K562 (cell line): ENCODE data around the gene DIAPH3. TPM values are rescaled to one million over a fixed set of nuclear protein-coding genes. Genes with fewer than 3 reads are reported as not detected.

Source experiments
- ATAC-seq: fragments of 200-7000 bp; cut with Tn5 transposase; 3 replicates; pipeline ENCODE4 v1.9.1; 2020; ENCODE audit warnings: moderate library complexity
- BruUV-seq: library from RNA; stranded (reverse); fragments of 400-500 nt; replicated peaks from 2 replicates; lab custom pipeline; 2021; lab: Mats Ljungman, UMichigan
- CTCF ChIA-PET: fragments of 300-600 bp; formaldehyde crosslinking; extraction: SDS; loops from one replicate; lab custom pipeline; 2021; ENCODE audit warnings: low intra/inter-chr PET ratio; lab: Yijun Ruan, JAX
- POLR2A ChIA-PET: fragments of 300-600, 350-650 bp; sonication (Branson Sonifier 250); formaldehyde crosslinking; extraction: SDS; loops from one replicate; lab custom pipeline; 2021; ENCODE audit warnings: antibody characterized with exemption, inconsistent platforms; lab: Yijun Ruan, JAX
- DNase-seq, 4 experiments: peaks; one replicate each; pipeline versions ENCODE4 v3.0.0 to v3.0.0-alpha.2; 2011 to 2018; ENCODE audit warnings: low spot score in 3 of 4, mixed read lengths in 3 of 4; ENCODE audit errors: extremely low read depth in 1 of 4
- FAIRE-seq: peaks from 2 replicates; lab custom pipeline; 2011; peaks lifted over from hg19 to GRCh38; lab: Jason Lieb, UNC
- H2AFZ ChIP-seq: 2 replicates; pipeline ENCODE4 v1.6.0; 2011; ENCODE audit warnings: low read depth, low read length, control low read depth, inconsistent platforms
- H3K27ac ChIP-seq: fragments of 200-600 bp; 3 replicates; pipeline ENCODE4 v1.8.0; 2011; ENCODE audit warnings: low read depth, mild to moderate bottlenecking, control low read depth, inconsistent platforms, low read length, moderate library complexity, mixed read lengths; ENCODE audit errors: extremely low read depth
- H3K27me3 ChIP-seq, 2 experiments: fragments of 300-600 bp in 1 of 2; 2 replicates in 1 of 2; 3 replicates in 1 of 2; pipeline versions ENCODE4 v1.6.0 to v1.8.0; 2011; ENCODE audit warnings: inconsistent platforms in 2 of 2, low read length in 2 of 2, mild to moderate bottlenecking in 1 of 2, mixed read lengths in 1 of 2, moderate library complexity in 1 of 2; ENCODE audit not compliant: control insufficient read depth in 2 of 2, insufficient read depth in 2 of 2
- H3K36me3 ChIP-seq: fragments of 300-600 bp; 3 replicates; pipeline ENCODE4 v1.8.0; 2011; ENCODE audit warnings: mild to moderate bottlenecking, low read length, inconsistent platforms; ENCODE audit not compliant: control insufficient read depth, insufficient read depth
- H3K4me1 ChIP-seq, 2 experiments: fragments of 200-600 bp in 1 of 2; replicated peaks in 1 of 2; 2 replicates in 1 of 2; 3 replicates in 1 of 2; pipeline versions ENCODE4 v1.5.1 to v1.8.0; 2011; ENCODE audit warnings: inconsistent platforms in 2 of 2, low read length in 2 of 2, mild to moderate bottlenecking in 1 of 2, mixed read lengths in 1 of 2, moderate library complexity in 1 of 2; ENCODE audit not compliant: control insufficient read depth in 2 of 2, insufficient read depth in 2 of 2
- H3K4me2 ChIP-seq: 2 replicates; pipeline ENCODE4 v1.6.1; 2011; ENCODE audit warnings: low read length, control low read depth, inconsistent platforms, mixed read lengths; ENCODE audit not compliant: insufficient read depth
- H3K4me3 ChIP-seq: fragments of 200-600 bp; sonication (generic), shearing (Covaris generic); 2 replicates; pipeline ENCODE4 v1.5.1; 2016; ENCODE audit warnings: control low read depth, inconsistent platforms
- H3K79me2 ChIP-seq: fragments of 200-600 bp; 3 replicates; pipeline ENCODE4 v1.8.0; 2011; ENCODE audit warnings: low read length, inconsistent platforms; ENCODE audit not compliant: control insufficient read depth, insufficient read depth
- H3K9ac ChIP-seq, 2 experiments: 2 replicates each; pipeline versions ENCODE4 v1.6.0 to v1.6.1; 2011; ENCODE audit warnings: low read depth in 2 of 2, low read length in 2 of 2, control low read depth in 1 of 2, inconsistent platforms in 1 of 2, mild to moderate bottlenecking in 1 of 2, mixed read lengths in 1 of 2; ENCODE audit not compliant: insufficient read depth in 1 of 2
- H3K9me1 ChIP-seq: one replicate; pipeline ENCODE4 v1.6.0; 2011; ENCODE audit warnings: inconsistent platforms, mild to moderate bottlenecking, low read length, moderate library complexity; ENCODE audit not compliant: control insufficient read depth, insufficient read depth
- H3K9me3 ChIP-seq: replicated peaks from 2 replicates; pipeline ENCODE4 v1.5.1; 2011; ENCODE audit warnings: low read depth, low read length, inconsistent platforms; ENCODE audit not compliant: control insufficient read depth, insufficient read depth
- H4K20me1 ChIP-seq: replicated peaks from 2 replicates; pipeline ENCODE4 v1.6.1; 2011; ENCODE audit warnings: low read length, inconsistent platforms, mixed read lengths; ENCODE audit not compliant: control insufficient read depth, insufficient read depth
- CSDE1 ChIP-seq, 2 experiments: fragments of 450-650 bp; IDR thresholded peaks; 2 replicates each; pipeline ENCODE4 v1.6.1; 2016; ENCODE audit warnings: mild to moderate bottlenecking in 1 of 2
- NUFIP1 ChIP-seq: fragments of 450-650 bp; IDR thresholded peaks from 2 replicates; pipeline ENCODE4 v1.6.1; 2018; ENCODE audit not compliant: partially characterized antibody
- POLR2B ChIP-seq: fragments of 450-650 bp; IDR thresholded peaks from 2 replicates; pipeline ENCODE4 v1.6.1; 2018; ENCODE audit warnings: low read depth; ENCODE audit not compliant: partially characterized antibody
- ZNF277 ChIP-seq: fragments of 250-450 bp; sonication (Bioruptor Pico); IDR thresholded peaks from 2 replicates; pipeline ENCODE4 v1.8.0; 2022; ENCODE audit warnings: inconsistent platforms, mild to moderate bottlenecking, moderate library complexity, borderline replicate concordance
- ZNF449 ChIP-seq: fragments of 250-450 bp; sonication (Bioruptor Pico); IDR thresholded peaks from 2 replicates; pipeline ENCODE4 v1.8.0; 2022; ENCODE audit warnings: moderate library complexity, mild to moderate bottlenecking, inconsistent platforms
- ZNF830 ChIP-seq: fragments of 250-450 bp; sonication (Bioruptor Pico); IDR thresholded peaks from 2 replicates; pipeline ENCODE4 v1.5.0; 2021; ENCODE audit warnings: mild to moderate bottlenecking
- WGBS: fragments of 100-300 bp; shearing (Covaris generic); methylation state at CpG from one replicate; pipeline ENCODE4 v1.1.6; 2016; ENCODE audit warnings: low coverage, mixed read lengths; ENCODE audit not compliant: insufficient coverage; ENCODE audit errors: missing lambda C conversion rate; 5-methylcytosine and 5-hydroxymethylcytosine counted together
- in situ Hi-C: fragments of 300-500 bp; cut with MboI; formaldehyde crosslinking; loops from 4 replicates; pipeline ENCODE4 v1.15.0; 2018; ENCODE audit warnings: inconsistent platforms, mixed read lengths
- intact Hi-C: fragments of 100-400 bp; cut with micrococcal nuclease; formaldehyde crosslinking; loops from 2 replicates; pipeline ENCODE4 v1.14.2; 2022
- polyA plus RNA-seq, 8 experiments: library from polyadenylated mRNA; depleted of rRNA in 4 of 8; stranded (reverse) in 5 of 8; unstranded in 3 of 8; fragments of >200 nt; fragmentation: Nextera tagmentation in 2 of 8; fragmentation: Illumina TruSeq in 1 of 8; extraction: Ambion mirVana in 2 of 8; extraction: Trizol in 1 of 8; gene quantifications; 2 replicates each; pipeline versions ENCODE4 v1.2.1 to v1.2.3, GENCODE V29; 2011 to 2014; ENCODE audit warnings: inconsistent platforms in 1 of 8, missing spikeins in 1 of 8
- total RNA-seq, 7 experiments: library from RNA; depleted of rRNA in 6 of 7; stranded (reverse); fragments of >200 nt in 6 of 7; fragmentation: Illumina TruSeq in 2 of 7; extraction: Trizol in 2 of 7; gene quantifications; 2 replicates each; pipeline versions ENCODE4 v1.2.1 to v1.2.3, GENCODE V29; 2011 to 2021; ENCODE audit warnings: low replicate concordance in 1 of 7

Gene DIAPH3
- total and polyA plus RNA-seq, 9 of the 15 experiments (the other 6 are each of a cell fraction or from before 2014, with no cell fraction given): 9.0 to 18.7 (median 14.7) TPM

GRCh38 chr13:59954601-59955000 is 209.1 kb downstream of the DIAPH3 start:
- POLR2A ChIA-PET: no interaction called here
- no peak for TF ChIP-seq ZNF277 (CRISPR knock-in tag)
- TF ChIP-seq POLR2B: no peak
- TF ChIP-seq, all 486 proteins: peak for 0
- no peak for FAIRE-seq

GRCh38 chr13:59951011-59951410 is 212.7 kb downstream of the DIAPH3 start:
- no peaks in the 10 kb centered on the region for H3K9me3 ChIP-seq
- no peak for DNase-seq
- TF ChIP-seq CSDE1 (IDR thresholded peaks at IDR 0.05) (no peak), ZNF449 (no peak), ZNF830 (CRISPR knock-in tag) (no peak), NUFIP1 (no peak)
- H2AFZ ChIP-seq: no peak overlapping the region
- CTCF ChIA-PET: no interaction called here
- H3K79me2 ChIP-seq: no peaks in the 10 kb centered on the region
- no peak overlapping the region for H3K4me2 ChIP-seq
- H3K36me3 ChIP-seq: no peaks in the 10 kb centered on the region
- intact Hi-C loops: no loop called here
- POLR2A ChIA-PET: no interaction called here
- H4K20me1 ChIP-seq: no peaks in the 10 kb centered on the region
- no peaks in the 10 kb centered on the region for H3K27me3 ChIP-seq
- FAIRE-seq: no peak
- no peak overlapping the region for H3K4me3 ChIP-seq
- WGBS: 65% methylated on average over 2 of the region's 2 CpGs
- no peak overlapping the region for H3K27ac ChIP-seq
- in situ Hi-C loops: no loop called here
- no peak for ATAC-seq
- H3K4me1 ChIP-seq: no peaks in the 10 kb centered on the region
- H3K9ac ChIP-seq: no peak overlapping the region
- no TSS peak for BruUV-seq
- no peaks in the 10 kb centered on the region for H3K9me1 ChIP-seq

More at GRCh38 chr13:59954601-59955000, 209.1 kb downstream of the DIAPH3 start:
- Histone ChIP-seq H4K20me1 (no peaks in the 10 kb centered on the region), H3K4me3 (no peak overlapping the region), H3K9me1 (no peaks in the 10 kb centered on the region), H3K27ac (no peak overlapping the region), H3K9ac (no peak overlapping the region), H3K4me2 (no peak overlapping the region), H3K79me2 (no peaks in the 10 kb centered on the region), H3K36me3 (no peaks in the 10 kb centered on the region), H3K27me3 (no peaks in the 10 kb centered on the region), H3K4me1 (no peaks in the 10 kb centered on the region), H3K9me3 (no peaks in the 10 kb centered on the region), H2AFZ (no peak overlapping the region)
- in situ Hi-C loops (no loop called here), intact Hi-C loops (no loop called here)
- no peak for DNase-seq
- ATAC-seq: no peak
- no TSS peak for BruUV-seq
- CTCF ChIA-PET: no interaction called here
